H1 (cell line): ENCODE data around the gene LYPD6. TPM values are rescaled to one million over a fixed set of nuclear protein-coding genes. Genes with fewer than 3 reads are reported as not detected.

ENCODE experiments used
- CTCF ChIA-PET: fragments of 300-600 bp; sonication (Branson Sonifier 250); formaldehyde crosslinking; loops from one replicate; lab custom pipeline; 2021; ENCODE audit not compliant: partially characterized antibody; lab: Charles Lee
- POLR2A ChIA-PET: fragments of 300-600 bp; sonication (Branson Sonifier 250); formaldehyde crosslinking; loops from one replicate; lab custom pipeline; 2021; ENCODE audit warnings: inconsistent platforms; ENCODE audit not compliant: partially characterized antibody; lab: Charles Lee
- DNase-seq, 2 experiments: peaks; one replicate each; pipeline versions ENCODE4 v3.0.0 to v3.0.0-alpha.2; 2010 to 2022; ENCODE audit warnings: low spot score in 2 of 2, low read depth in 1 of 2, mixed read lengths in 1 of 2
- FAIRE-seq: peaks from 2 replicates; lab custom pipeline; 2011; peaks lifted over from hg19 to GRCh38; lab: Jason Lieb, UNC
- H2AFZ ChIP-seq: 2 replicates; pipeline ENCODE4 v1.8.1; 2012; ENCODE audit warnings: low read length, inconsistent platforms
- H2AK5ac ChIP-seq: 2 replicates; pipeline ENCODE4 v1.6.1; 2013; ENCODE audit warnings: low read depth, low read length
- H2BK120ac ChIP-seq: replicated peaks from 2 replicates; pipeline ENCODE3; 2013; ENCODE audit warnings: low read depth, low read length, inconsistent platforms
- H2BK12ac ChIP-seq: 2 replicates; pipeline ENCODE4 v1.6.1; 2013; ENCODE audit warnings: low read depth, low read length
- H2BK15ac ChIP-seq: 2 replicates; pipeline ENCODE4 v1.6.1; 2013; ENCODE audit warnings: low read length
- H2BK20ac ChIP-seq: 2 replicates; pipeline ENCODE4 v1.6.1; 2013; ENCODE audit warnings: low read length
- H2BK5ac ChIP-seq: 2 replicates; pipeline ENCODE4 v1.6.1; 2013; ENCODE audit warnings: low read depth, low read length
- H3K14ac ChIP-seq: 2 replicates; pipeline ENCODE4 v1.6.1; 2013; ENCODE audit warnings: inconsistent platforms; ENCODE audit not compliant: insufficient read length
- H3K18ac ChIP-seq: 2 replicates; pipeline ENCODE4 v1.6.1; 2013; ENCODE audit warnings: low read length; ENCODE audit errors: extremely low read depth
- H3K23ac ChIP-seq: 2 replicates; pipeline ENCODE4 v1.6.1; 2013; ENCODE audit warnings: inconsistent platforms; ENCODE audit not compliant: insufficient read length
- H3K23me2 ChIP-seq: 2 replicates; pipeline ENCODE4 v1.6.1; 2013; ENCODE audit warnings: low read depth, low read length
- H3K27ac ChIP-seq: 2 replicates; pipeline ENCODE4 v1.6.1; 2011; ENCODE audit warnings: low read depth, low read length, inconsistent platforms
- H3K27me3 ChIP-seq, 4 experiments: replicated peaks in 1 of 4; 1 replicate in 1 of 4; 2 replicates in 3 of 4; pipeline versions ENCODE4 v1.6.1 to v1.8.1; 2011 to 2013; ENCODE audit warnings: low read length in 3 of 4, mild to moderate bottlenecking in 3 of 4, inconsistent platforms in 2 of 4, mixed read lengths in 2 of 4, moderate library complexity in 1 of 4; ENCODE audit not compliant: control insufficient read depth in 3 of 4, insufficient read depth in 3 of 4; ENCODE audit errors: extremely low read depth in 1 of 4
- H3K36me3 ChIP-seq, 4 experiments: 2 replicates each; pipeline versions ENCODE4 v1.6.1 to v1.8.1; 2011 to 2013; ENCODE audit warnings: mild to moderate bottlenecking in 4 of 4, low read length in 3 of 4, moderate library complexity in 2 of 4, control low read depth in 1 of 4, inconsistent platforms in 1 of 4; ENCODE audit not compliant: insufficient read depth in 4 of 4, control insufficient read depth in 2 of 4
- H3K4ac ChIP-seq: replicated peaks from 2 replicates; pipeline ENCODE3; 2013; ENCODE audit warnings: low read length, low read depth, mixed read lengths, inconsistent platforms; ENCODE audit not compliant: insufficient read length
- H3K4me1 ChIP-seq, 4 experiments: replicated peaks in 1 of 4; 1 replicate in 1 of 4; 2 replicates in 3 of 4; pipeline versions ENCODE4 v1.6.1 to v1.8.1; 2011 to 2013; ENCODE audit warnings: low read length in 3 of 4, inconsistent platforms in 2 of 4, mixed read lengths in 1 of 4; ENCODE audit not compliant: insufficient read depth in 4 of 4, control insufficient read depth in 3 of 4
- H3K4me2 ChIP-seq, 2 experiments: 2 replicates each; pipeline versions ENCODE4 v1.6.1 to v1.8.1; 2011 to 2013; ENCODE audit warnings: low read depth in 2 of 2, low read length in 2 of 2, control low read depth in 1 of 2, inconsistent platforms in 1 of 2, mild to moderate bottlenecking in 1 of 2; ENCODE audit not compliant: insufficient read depth in 1 of 2
- H3K4me3 ChIP-seq, 4 experiments: fragments of 200-600, 300-600 bp in 1 of 4; sonication (generic), shearing (Covaris generic), sonication (Bioruptor Twin) in 1 of 4; 2 replicates each; pipeline versions ENCODE4 v1.5.1 to v1.8.1; 2011 to 2016; ENCODE audit warnings: low read length in 4 of 4, low read depth in 3 of 4, control low read depth in 2 of 4, inconsistent platforms in 2 of 4, mild to moderate bottlenecking in 2 of 4, mixed read lengths in 1 of 4, moderate library complexity in 1 of 4; ENCODE audit not compliant: insufficient read depth in 2 of 4; ENCODE audit errors: extremely low read depth in 1 of 4
- H3K56ac ChIP-seq: replicated peaks from 2 replicates; pipeline ENCODE3; 2013; ENCODE audit warnings: low read depth, mild to moderate bottlenecking, mixed read lengths, low read length, inconsistent platforms; ENCODE audit not compliant: insufficient read length
- H3K79me1 ChIP-seq: 2 replicates; pipeline ENCODE4 v1.6.1; 2013; ENCODE audit warnings: low read depth, low read length, control low read depth
- H3K79me2 ChIP-seq, 2 experiments: 2 replicates each; pipeline versions ENCODE4 v1.6.1 to v1.8.1; 2012 to 2013; ENCODE audit warnings: low read length in 2 of 2, mild to moderate bottlenecking in 2 of 2, inconsistent platforms in 1 of 2; ENCODE audit not compliant: insufficient read depth in 2 of 2, control insufficient read depth in 1 of 2
- H3K9ac ChIP-seq, 4 experiments: replicated peaks in 1 of 4; 1 replicate in 1 of 4; 2 replicates in 3 of 4; pipeline versions ENCODE4 v1.6.1 to v1.8.1; 2011 to 2013; ENCODE audit warnings: low read depth in 3 of 4, low read length in 3 of 4, control low read depth in 2 of 4, mild to moderate bottlenecking in 2 of 4, moderate library complexity in 2 of 4, inconsistent platforms in 1 of 4; ENCODE audit errors: extremely low read depth in 1 of 4
- H3K9me3 ChIP-seq, 2 experiments: 2 replicates each; pipeline versions ENCODE4 v1.6.1 to v1.8.1; 2012 to 2013; ENCODE audit warnings: mild to moderate bottlenecking in 2 of 2, moderate library complexity in 2 of 2, control low read depth in 1 of 2, inconsistent platforms in 1 of 2, low read depth in 1 of 2, low read length in 1 of 2, mixed read lengths in 1 of 2; ENCODE audit not compliant: insufficient read depth in 2 of 2
- H4K20me1 ChIP-seq, 2 experiments: replicated peaks in 1 of 2; 2 replicates each; pipeline versions ENCODE3 to v1.8.1; 2011 to 2013; ENCODE audit warnings: inconsistent platforms in 2 of 2, low read length in 2 of 2, mild to moderate bottlenecking in 1 of 2; ENCODE audit not compliant: insufficient read depth in 2 of 2, control insufficient read depth in 1 of 2
- H4K5ac ChIP-seq: 2 replicates; pipeline ENCODE4 v1.6.1; 2013; ENCODE audit warnings: low read length, low read depth, mixed read lengths, inconsistent platforms; ENCODE audit not compliant: insufficient read length
- H4K8ac ChIP-seq: 2 replicates; pipeline ENCODE4 v1.8.0; 2013; ENCODE audit warnings: mild to moderate bottlenecking, moderate library complexity, low read length, inconsistent platforms; ENCODE audit not compliant: insufficient read depth; ENCODE audit errors: extremely low read depth
- H4K91ac ChIP-seq: replicated peaks from 2 replicates; pipeline ENCODE3; 2013; ENCODE audit warnings: low read length, mixed read lengths, inconsistent platforms; ENCODE audit not compliant: insufficient read length
- ASH2L ChIP-seq: fragments of 200-600, 300-600 bp; sonication (generic); IDR thresholded peaks from one replicate; pipeline ENCODE4 v1.7.1; 2017; ENCODE audit warnings: low read length
- CEBPB ChIP-seq: IDR thresholded peaks from 2 replicates; pipeline ENCODE4 v1.6.1; 2012; ENCODE audit warnings: low read depth, low read length
- EGR1 ChIP-seq: IDR thresholded peaks from 2 replicates; pipeline ENCODE4 v1.6.1; 2011; ENCODE audit warnings: low read depth, low read length, borderline replicate concordance
- JUND ChIP-seq: IDR thresholded peaks from 2 replicates; pipeline ENCODE4 v1.6.1; 2011; ENCODE audit warnings: mild to moderate bottlenecking, improper control_type of control experiment, low read length
- MAFK ChIP-seq: IDR thresholded peaks from 2 replicates; pipeline ENCODE4 v1.6.1; 2012; ENCODE audit warnings: low read depth, mild to moderate bottlenecking, improper control_type of control experiment, low read length
- RNF2 ChIP-seq: fragments of 200-900, 300-1000 bp; sonication (generic); IDR thresholded peaks from 2 replicates; pipeline ENCODE4 v1.7.1; 2016; ENCODE audit warnings: borderline replicate concordance, low read depth, mild to moderate bottlenecking, antibody characterized with exemption, low read length; ENCODE audit not compliant: poor library complexity, severe bottlenecking; ENCODE audit errors: missing control alignments
- SUZ12 ChIP-seq: fragments of 200-600 bp; sonication (generic); IDR thresholded peaks from 2 replicates; pipeline ENCODE4 v1.6.1; 2012; ENCODE audit warnings: mild to moderate bottlenecking, inconsistent platforms, low read length, moderate library complexity, mixed read lengths
- WGBS, 2 experiments: shearing (Covaris generic) in 1 of 2; methylation state at CpG; one replicate each; pipeline versions ENCODE4 v1.1.6 to v1.1.7; 2013 to 2015; ENCODE audit warnings: low lambda C conversion rate in 2 of 2, mixed read lengths in 2 of 2, inconsistent platforms in 1 of 2, low coverage in 1 of 2, missing lambda C conversion rate in 1 of 2; ENCODE audit not compliant: insufficient replicate concordance in 2 of 2, insufficient coverage in 1 of 2, insufficient read length in 1 of 2; ENCODE audit errors: extremely low coverage in 1 of 2, missing lambda C conversion rate in 1 of 2; 5-methylcytosine and 5-hydroxymethylcytosine counted together
- polyA plus RNA-seq, 7 experiments: library from polyadenylated mRNA; depleted of rRNA in 3 of 7; stranded (reverse) in 5 of 7; unstranded in 2 of 7; fragments of >200 nt in 5 of 7; fragments of 200-250 nt in 2 of 7; gene quantifications; 1 replicate in 5 of 7; 2 replicates in 1 of 7; 4 replicates in 1 of 7; pipeline versions ENCODE4 v1.2.1 to v1.2.3, GENCODE V29; 2011 to 2013; ENCODE audit warnings: missing spikeins in 2 of 7, mixed read lengths in 2 of 7
- total RNA-seq: library from RNA; stranded (reverse); fragmentation: NEBNext Ultra II Directional; extraction: Animal tissue kit (Norgen Biotek cat#: 25700); gene quantifications from 2 replicates; pipeline ENCODE4 v1.2.1, GENCODE V29; 2021
- TF ChIP-seq, protein P1 (sequence below): IDR thresholded peaks from 2 replicates; pipeline ENCODE4 v1.6.1; 2012; ENCODE audit warnings: low read length, inconsistent platforms

Gene LYPD6
- total and polyA plus RNA-seq, 2 of the 8 experiments (the other 6 are each of a cell fraction or from before 2014, with no cell fraction given), result 5.6 to 8.9 TPM

DNA sequence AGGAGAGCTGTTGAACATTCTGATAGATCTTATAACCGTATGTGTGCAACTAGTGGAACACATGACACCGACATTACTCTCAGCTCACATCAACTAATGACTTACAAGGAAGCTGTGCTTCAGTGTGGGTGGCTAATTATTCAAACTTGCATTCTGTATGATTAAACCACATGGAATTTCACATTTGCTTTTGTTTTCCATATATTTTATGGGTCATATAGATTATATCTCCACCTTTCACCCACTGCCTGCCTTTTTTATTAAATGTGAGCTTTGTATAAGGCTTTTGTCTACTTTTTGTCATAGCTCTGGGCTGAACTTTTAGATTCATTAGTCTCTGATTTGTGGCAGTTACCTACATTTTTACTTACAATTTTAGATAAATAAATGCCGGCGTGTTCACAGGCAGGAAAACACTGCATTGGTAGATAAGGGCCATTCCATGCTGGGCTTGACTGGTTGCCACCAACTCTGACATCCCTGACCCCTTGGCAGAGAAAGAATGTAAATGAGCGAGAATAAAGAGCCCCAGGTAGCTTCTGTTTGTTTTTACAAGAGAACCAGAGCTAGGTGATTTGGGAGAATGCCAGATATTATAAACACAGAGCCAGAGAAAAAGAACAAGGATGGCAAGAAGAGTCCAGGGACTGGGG, 35.7 kb downstream of the LYPD6 start:
- H3K18ac ChIP-seq, result no peak overlapping the region
- H4K91ac ChIP-seq, result peak overlapping the region; percentile 25
- no peaks in the 10 kb centered on the region for H3K27me3 ChIP-seq
- no peak overlapping the region for H3K4me3 ChIP-seq
- H4K20me1 ChIP-seq, result no peaks in the 10 kb centered on the region
- H2BK120ac ChIP-seq, result no peak overlapping the region
- FAIRE-seq, result no peak
- H4K5ac ChIP-seq, result no peak overlapping the region
- POLR2A ChIA-PET, result no interaction called here
- no peak overlapping the region for H2BK20ac ChIP-seq
- H2BK5ac ChIP-seq, result no peak overlapping the region
- peaks cover 0 to 9% (median 3%) of the 10 kb centered on the region in 4 experiments; a peak in 2 of 8 replicates for H3K36me3 ChIP-seq
- no peak overlapping the region for H3K4ac ChIP-seq
- TF ChIP-seq, protein P1, sequence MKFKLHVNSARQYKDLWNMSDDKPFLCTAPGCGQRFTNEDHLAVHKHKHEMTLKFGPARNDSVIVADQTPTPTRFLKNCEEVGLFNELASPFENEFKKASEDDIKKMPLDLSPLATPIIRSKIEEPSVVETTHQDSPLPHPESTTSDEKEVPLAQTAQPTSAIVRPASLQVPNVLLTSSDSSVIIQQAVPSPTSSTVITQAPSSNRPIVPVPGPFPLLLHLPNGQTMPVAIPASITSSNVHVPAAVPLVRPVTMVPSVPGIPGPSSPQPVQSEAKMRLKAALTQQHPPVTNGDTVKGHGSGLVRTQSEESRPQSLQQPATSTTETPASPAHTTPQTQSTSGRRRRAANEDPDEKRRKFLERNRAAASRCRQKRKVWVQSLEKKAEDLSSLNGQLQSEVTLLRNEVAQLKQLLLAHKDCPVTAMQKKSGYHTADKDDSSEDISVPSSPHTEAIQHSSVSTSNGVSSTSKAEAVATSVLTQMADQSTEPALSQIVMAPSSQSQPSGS, result no peak
- no peak for TF ChIP-seq MAFK
- no peak for TF ChIP-seq RNF2
- TF ChIP-seq EGR1, result no peak
- TF ChIP-seq JUND, result no peak
- no peak for TF ChIP-seq CEBPB
- no peak for TF ChIP-seq SUZ12
- TF ChIP-seq ASH2L, result no peak
- TF ChIP-seq, all 59 proteins: peak for 0
- Histone ChIP-seq H3K23ac (no peak overlapping the region), H3K23me2 (no peaks in the 10 kb centered on the region), H3K9ac (no peak overlapping the region), H3K4me2 (peak overlapping the region in 1 of 2 experiments; percentile 22; a peak in 1 of 4 replicates), H3K14ac (no peak overlapping the region), H2BK12ac (no peak overlapping the region), H3K79me1 (no peaks in the 10 kb centered on the region; the same call in 1 of the 2 replicates), H2AK5ac (no peak overlapping the region), H3K56ac (no peak overlapping the region), H2BK15ac (no peak overlapping the region), H3K27ac (no peak overlapping the region), H4K8ac (no peak overlapping the region), H3K79me2 (no peaks in the 10 kb centered on the region), H2AFZ (no peak overlapping the region), H3K4me1 (peaks cover 0 to 5% (median 4%) of the 10 kb centered on the region in 4 experiments; a peak in 2 of 7 replicates), H3K9me3 (peaks cover 5 to 6% of the 10 kb centered on the region in 2 experiments; a peak in 3 of 4 replicates)
- no peak for DNase-seq
- 83% methylated on average over 5 of the region's 5 CpGs; no CpG with 5 or more reads in 1 of the 2 experiments for WGBS, 2 experiments
- CTCF ChIA-PET, result interaction anchor here (0.6 to 1.6 kb wide), 7 partner anchors 8 to 335 kb away, joined by 3 to 9 read pairs (median 3); no protein-coding TSS in a partner anchor
